Measurements from ENCODE around the gene MYOZ1.
A peak's percentile ranks its signal among the peaks of the same experiment; 100 is the strongest.
"Not testable (repeated sequence)": the region's sequence is repeated elsewhere in the genome, so short reads cannot be mapped to it uniquely, and the experiment has no call there.

Gene MYOZ1, protein sequence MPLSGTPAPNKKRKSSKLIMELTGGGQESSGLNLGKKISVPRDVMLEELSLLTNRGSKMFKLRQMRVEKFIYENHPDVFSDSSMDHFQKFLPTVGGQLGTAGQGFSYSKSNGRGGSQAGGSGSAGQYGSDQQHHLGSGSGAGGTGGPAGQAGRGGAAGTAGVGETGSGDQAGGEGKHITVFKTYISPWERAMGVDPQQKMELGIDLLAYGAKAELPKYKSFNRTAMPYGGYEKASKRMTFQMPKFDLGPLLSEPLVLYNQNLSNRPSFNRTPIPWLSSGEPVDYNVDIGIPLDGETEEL

DNA sequence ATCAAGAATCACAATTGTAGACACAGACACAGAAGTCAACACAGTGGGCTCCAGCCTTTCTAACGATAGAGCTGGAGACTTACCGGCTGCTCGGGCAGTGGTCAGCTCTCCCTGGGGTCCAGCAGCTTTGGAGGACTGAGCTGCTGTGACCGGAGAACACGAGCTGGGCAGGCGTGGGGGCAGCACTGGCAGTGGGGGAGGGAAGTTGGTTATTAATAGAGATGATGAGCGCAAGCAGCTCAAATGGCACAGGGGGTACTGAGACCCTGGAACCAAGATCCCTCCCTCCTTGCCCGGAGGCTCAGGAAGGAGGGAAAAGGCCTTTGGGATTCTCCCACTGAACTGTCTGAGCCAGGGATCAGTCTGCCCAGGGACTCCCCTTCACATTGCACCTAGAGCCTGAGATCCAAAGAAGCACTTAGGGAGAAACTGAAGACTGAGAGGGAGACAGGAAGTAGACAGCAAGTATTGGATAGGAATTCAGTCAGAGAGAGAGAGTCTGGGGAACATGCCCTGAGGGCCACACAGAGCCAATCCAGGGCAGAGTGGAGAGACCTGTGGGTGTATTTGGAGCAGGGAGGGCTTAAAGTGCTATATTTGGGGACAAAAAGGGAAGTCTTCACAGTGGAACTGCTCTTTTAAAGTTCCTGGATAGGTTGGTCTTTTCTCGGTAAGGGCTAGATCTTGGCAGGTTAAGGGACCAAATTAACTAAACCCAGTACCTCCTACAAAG is at the start of gene MYOZ1:
Gene MYOZ1, minus strand, starts transcription at position 147 of the 733 bp plus-strand sequence. CDS start 1,457 bp downstream, outside the sequence.
- no peak for DNase-seq

DNA sequence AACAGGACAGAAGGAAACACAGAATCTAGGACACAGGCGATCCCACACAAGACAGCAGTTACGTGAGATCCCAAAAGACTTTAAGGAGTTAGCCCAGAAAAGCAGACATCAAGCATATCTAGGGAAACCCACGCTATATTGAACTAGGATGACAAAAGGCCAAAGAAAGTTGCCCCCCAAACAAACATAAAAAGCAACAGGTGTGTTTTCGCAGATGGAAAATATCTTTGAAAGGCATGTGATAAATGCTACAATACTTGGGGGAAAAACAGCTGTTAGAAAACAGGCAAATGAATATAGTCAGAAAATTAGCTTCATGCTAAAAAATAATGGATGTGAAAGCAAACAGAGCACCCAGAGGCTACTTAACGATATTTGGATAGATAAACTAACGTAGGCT is 49.5 kb upstream of the MYOZ1 start:
- not testable (repeated sequence) for DNase-seq

DNA sequence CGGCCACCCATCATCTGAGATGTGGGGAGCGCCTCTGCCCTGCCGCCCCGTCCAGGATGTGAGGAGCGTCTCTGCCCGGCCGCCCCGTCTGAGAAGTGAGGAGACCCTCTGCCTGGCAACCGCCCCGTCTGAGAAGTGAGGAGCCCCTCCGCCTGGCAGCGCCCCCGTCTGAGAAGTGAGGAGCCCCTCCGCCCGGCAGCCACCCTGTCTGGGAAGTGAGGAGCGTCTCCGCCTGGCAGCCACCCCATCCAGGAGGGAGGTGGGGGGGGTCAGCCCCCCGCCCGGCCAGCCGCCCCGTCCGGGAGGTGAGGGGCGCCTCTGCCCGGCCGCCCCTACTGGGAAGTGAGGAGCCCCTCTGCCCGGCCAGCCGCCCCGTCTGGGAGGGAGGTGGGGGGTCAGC is 48.3 kb upstream of the MYOZ1 start:
- DNase-seq, result not testable (repeated sequence)

DNA sequence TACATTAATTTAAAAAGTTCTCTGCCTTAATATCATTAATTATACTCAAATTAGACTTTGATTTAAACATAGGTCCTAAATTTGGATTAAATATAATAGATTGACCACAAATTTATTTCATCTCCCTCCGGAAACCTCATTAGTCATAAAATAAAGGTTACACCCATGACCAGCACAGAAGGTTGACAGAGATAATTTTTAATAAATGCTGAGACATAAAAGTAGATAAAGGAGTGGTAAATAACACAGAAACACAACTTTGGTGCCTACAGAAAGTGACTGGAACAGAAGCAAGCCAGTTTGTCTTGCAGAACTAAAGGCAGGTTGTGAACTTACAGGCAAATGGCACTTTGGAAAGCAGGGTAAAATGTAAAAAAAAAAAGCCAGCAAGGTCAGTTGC is 46.4 kb upstream of the MYOZ1 start:
- DNase-seq, result not testable (repeated sequence)

DNA sequence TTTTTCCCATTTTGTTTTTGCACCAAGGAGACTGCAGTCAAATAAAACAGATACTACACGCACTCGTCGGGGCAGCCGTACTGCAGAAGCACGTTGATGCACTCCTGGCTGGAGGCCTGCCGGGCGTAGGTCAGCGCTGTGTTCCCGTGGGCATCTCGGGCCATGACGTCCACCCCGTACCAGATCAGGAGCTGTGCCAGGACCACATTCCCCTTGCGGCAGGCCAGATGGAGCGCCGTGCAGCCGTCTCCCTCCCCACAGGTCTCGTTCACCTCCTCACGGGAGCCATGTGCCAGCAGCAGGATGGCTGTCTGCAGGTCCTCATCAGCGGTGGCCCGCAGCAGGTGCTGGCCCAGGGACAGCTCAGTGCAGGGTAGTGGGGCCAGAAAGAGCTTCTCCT is 33.3 kb upstream of the MYOZ1 start:
- not testable (repeated sequence) for DNase-seq

DNA sequence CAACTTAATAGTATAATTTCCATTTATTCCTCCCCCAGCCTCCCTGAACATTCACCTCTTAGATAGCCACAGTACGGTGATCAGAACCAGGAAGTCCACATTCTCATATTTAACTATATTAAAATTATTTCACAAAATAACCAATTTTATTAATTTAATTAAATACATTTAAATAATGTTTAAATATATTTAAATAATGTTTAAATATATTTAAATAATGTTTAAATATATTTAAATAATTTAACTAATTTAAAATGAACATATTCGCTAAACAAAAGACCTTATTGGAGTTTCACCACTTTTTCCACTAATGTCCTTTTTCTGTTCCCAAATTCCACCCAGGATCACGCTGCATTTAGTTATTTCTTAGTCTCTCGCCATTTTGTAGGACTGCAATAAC is 27.1 kb upstream of the MYOZ1 start:
- not testable (repeated sequence) for DNase-seq

DNA sequence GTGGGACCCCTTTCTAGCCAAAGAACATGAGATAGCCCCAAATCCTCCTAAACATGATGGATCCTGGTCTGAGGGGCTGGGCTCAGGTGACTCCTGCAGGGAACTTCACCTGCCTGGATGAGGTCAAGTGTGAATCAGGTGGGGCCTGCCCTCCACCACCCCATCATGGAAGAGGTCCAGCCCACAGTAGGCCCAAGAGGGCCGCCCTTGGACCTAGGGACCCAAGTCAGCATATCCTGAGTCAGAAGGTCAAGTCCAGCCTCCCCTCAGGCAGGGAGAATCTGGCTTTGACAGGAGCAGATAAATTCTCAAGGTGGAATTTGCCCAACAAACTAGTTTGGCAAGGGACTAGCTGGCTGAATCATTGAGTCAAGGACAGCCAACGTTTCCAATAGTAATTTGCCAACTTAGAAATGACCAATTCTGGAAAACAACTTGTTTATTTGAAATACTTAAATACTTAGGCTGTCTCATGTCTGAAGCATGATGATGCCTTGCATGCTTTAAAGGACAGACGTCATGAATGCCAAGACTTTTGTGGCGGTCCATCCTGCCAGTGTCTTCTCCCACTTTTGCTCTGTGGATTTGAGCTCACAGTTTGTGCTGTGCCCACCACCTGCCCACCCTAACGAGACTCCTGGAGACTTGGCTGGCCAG is 25.0 kb upstream of the MYOZ1 start:
- not testable (repeated sequence) for DNase-seq

DNA sequence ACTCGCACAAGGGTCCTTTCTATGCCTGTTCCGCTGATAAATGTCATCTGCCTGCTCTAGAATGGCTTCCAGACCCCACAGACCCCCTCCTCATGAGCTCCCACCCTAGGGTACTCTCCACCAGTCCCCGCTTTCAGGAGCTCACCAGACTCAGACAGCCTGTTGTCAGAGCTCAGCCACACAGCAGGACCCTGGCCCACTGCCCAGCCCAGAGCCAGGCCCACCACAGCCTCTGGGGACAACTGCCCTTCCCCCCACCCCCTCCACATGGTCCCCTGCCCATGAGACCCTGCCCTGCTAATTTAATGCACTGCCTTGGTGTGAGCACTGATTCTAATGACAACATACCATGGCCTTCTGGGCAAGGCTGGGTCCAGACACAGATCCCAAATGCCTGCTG is 24.3 kb upstream of the MYOZ1 start:
- not testable (repeated sequence) for DNase-seq

DNA sequence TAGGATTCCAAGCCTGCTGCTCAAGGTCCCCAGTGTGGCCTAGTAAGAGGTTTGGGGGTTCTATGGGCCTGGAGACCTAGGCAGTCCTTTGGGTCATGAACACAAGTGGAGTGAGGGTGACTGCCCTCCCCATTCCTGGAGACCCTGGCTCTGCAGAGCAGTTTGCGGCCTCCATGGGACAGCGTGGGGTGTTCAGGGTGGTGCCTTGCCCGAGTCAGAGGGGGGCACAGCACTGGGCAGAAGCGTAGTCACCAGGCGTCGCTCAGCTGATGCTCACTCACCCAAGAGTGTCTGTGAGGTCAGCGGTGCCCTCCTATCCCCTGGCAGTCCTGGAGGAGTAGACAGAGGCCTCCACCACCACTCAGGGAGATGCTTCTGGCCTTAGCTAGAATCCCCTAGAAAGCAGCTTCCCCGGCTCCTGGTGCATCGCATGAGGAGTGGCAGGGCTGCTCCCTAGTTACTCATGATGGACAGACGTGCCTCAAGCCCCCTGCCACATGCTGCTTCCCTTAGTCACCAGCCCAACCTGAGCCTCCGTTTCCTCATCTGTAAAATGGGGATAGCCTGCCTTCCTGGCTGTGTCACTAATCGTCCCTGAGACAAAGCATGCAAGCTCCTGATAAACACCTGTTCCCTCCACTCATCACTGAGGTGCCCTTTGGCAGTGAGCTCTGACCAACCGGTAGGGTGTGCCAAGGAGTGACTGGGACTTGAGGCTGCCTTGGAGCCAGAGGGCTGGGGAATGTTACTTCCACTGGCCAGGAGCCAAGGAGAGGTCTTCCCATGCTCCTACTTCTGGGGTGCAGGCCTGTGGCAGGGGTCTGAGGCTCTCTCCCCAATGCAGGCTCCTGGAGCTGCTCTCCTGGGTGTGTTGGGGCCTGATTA is 23.1 kb upstream of the MYOZ1 start:
- not testable (repeated sequence) for DNase-seq

DNA sequence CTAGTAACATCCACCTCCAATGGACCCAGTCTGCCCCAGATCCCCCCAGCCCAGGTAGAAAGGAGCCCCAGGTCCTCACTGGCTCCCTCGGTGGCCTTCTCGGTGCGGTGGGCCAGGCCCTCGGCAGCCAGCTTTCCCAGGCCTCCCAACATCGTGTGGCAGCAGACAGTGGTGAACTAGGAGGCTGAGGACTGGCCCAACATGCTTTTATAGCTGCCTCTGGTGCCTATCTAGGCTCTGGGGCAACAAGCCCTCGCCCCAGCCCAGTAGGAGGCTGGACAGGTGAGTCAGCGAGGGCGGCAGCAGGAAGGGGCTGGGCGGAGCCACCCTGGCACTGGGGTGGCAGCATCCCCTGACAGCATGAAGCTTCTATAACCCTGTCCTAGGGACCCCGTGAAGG is 22.3 kb upstream of the MYOZ1 start:
- not testable (repeated sequence) for DNase-seq

DNA sequence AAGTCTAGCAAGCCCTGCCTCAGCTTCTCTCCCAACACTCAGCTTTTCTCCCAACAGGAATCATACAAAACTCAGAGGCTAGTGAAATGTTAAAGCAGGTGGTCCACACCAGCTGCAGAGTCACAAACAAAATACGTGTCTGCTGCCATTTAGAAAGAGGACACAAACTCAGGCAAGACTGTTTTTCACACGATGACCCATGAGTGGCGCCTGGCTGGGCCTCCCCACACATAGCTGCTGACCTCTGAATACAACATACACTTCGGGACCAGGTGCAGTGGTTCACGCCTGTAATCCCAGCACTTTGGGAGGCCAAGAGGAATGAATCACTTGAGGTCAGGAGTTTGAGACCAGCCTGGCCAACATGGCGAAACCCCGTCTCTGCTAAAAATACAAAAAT is 21.4 kb upstream of the MYOZ1 start:
- not testable (repeated sequence) for DNase-seq

DNA sequence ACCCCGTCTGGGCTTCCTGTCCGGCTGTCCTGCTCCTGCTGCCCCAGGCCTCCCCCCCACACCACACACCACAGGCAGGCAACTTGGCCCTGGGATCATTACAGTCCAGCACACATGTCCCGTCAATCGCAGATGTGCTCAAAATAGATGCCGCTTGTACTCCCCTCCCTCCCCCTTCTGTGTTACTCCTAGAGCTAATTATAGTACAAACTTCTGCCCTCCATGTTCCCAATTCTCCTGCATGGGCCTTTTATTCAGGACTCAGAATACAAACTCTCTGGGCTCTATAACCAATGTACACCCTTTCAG is 14.7 kb upstream of the MYOZ1 start, which contains the start of gene SYNPO2L:
Gene SYNPO2L, minus strand, starts transcription at position 40 of the 309 bp plus-strand sequence. CDS start 107 bp downstream, outside the sequence.
- no peak for DNase-seq

DNA sequence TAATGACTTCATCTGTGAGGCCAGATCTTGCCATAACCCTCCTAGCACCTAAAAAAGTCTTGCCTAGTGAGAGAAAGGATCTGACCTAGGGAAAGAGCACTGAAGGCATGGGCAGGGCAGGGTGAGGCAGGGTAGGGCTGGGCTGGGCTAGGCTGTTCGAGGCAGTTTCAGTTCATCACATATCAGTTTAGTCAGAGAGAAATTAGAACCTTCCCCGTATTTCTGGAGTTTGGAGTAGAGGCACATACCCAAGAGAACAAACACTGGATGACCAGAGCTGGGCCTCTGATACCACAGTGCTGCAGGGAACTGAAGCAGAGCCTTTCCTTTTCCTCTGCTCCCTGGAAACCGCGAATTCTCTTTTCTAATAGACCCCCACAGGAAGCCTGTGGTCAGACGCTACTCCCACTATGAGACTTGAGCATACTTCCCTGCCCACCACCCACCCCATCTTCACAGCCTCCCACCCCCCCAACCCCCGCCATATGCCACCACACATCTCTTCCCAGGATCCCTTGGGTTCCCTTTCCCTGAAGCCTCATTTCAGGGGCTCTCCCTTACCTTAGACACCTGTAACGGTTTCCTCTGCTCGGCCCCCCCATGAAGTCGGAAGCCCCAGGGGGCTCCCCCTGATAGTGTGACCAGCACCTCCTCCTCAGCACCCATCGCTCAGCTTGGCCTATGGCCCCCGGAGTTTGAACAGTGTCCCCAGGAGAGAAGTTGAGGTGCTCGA is 14.1 kb upstream of the MYOZ1 start:
- DNase-seq, result no peak

DNA sequence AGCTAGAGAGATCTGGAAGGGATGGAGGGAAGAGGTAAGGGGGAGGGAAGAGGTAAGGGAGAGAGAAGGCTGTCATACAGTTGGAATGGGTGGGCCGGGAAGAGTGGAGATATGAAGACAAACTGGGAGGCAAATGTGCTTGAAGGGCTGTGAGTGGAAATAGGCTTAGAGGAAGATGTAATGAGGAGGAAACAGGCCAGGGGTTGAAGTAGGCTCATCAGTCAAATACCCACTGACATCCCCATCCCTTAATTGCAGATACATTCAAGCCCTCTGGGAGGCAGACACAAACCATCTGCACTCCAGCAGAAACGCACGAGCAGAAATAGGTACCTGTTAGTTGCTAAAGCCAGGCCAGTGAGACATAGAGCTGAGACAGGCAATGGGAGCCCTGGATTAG is 12.4 kb upstream of the MYOZ1 start:
- peak; percentile 19 for DNase-seq

DNA sequence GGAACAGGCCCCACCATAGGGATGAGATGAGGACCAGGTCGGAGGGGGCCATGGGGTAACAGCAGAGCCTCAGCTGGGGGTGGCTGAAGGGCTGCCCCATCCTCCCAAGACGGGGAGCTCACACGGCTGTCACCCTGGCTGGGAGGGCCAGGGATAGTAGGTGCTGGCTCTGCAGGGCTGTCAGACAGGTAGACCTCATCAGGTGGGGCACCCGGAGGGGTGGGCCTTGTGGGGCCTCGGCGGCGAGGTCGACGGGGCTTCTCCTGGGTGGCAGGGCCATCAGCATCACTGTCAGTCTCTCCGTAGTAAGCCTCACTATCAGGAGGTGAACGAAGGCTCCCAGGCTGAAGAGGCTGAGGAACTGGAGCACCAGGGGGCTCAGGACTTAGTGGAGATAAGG is 11.9 kb upstream of the MYOZ1 start:
- DNase-seq, result no peak

DNA sequence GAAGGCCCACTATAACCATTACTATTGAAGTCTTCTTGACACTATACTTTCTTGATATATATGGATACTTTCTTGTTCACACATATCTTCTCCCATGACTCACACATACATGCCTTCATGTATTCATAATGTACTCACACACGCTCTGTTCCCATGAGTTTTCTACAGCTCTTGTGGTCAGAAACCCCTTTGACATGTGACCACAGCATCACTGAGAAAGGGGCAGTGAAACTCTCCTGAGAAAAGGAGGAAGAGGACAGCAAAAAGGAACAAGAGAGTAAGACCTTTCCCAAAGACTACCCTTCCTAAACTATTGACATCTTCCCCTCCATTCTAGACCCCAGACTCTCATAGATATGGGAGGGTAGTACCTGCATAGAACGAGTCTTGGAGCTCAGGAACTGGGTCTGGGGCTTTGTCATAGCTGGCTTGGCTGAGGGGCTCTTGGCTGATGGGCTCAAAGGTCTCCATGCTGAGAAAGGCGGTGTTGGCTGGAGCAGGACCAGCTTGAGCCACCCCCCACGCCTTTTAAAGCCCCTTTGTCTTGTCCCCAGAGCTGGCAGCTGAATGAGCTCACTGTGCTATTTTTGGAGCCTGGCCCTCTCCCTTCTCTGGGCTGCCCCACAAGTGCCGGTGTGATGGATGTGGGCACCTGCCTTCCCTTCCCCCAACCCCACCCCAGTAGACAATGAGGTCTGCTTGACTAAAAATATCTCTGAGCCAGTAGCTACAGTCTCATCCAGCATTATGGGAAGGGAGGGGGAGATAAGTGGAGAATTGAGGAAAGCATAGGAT is 9.5 kb upstream of the MYOZ1 start:
- no peak for DNase-seq

DNA sequence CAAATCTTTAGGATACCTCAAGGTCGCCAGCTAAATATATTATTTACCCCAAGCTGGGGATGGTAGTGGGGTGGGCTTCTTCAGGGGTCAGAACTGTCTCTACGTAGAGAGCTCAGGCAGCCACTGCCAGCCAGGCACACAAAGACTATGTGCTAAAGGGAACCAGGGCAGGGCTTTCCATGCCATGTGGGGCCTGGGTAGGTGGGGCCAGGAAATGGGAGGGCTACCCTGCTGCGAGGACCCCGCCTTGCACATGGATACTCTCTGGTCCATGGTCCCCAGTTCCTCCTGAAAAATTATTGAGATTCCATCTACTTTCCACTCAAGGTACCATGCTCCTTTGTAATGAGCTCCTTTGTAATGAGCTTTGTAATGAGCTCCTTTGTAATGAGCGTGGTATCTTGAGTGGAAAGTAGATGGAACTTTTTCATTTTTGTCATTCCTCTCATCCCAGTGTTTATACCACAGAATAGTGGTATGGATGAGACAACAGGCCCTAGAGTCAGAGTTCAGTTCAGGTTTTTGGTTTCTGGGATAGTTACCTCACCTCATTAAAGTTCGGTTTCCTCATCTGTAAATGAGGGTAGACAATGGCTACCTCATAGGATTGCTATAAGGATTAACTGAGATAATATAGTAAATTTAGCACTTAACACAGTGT is 8.7 kb upstream of the MYOZ1 start:
- DNase-seq, result no peak

DNA sequence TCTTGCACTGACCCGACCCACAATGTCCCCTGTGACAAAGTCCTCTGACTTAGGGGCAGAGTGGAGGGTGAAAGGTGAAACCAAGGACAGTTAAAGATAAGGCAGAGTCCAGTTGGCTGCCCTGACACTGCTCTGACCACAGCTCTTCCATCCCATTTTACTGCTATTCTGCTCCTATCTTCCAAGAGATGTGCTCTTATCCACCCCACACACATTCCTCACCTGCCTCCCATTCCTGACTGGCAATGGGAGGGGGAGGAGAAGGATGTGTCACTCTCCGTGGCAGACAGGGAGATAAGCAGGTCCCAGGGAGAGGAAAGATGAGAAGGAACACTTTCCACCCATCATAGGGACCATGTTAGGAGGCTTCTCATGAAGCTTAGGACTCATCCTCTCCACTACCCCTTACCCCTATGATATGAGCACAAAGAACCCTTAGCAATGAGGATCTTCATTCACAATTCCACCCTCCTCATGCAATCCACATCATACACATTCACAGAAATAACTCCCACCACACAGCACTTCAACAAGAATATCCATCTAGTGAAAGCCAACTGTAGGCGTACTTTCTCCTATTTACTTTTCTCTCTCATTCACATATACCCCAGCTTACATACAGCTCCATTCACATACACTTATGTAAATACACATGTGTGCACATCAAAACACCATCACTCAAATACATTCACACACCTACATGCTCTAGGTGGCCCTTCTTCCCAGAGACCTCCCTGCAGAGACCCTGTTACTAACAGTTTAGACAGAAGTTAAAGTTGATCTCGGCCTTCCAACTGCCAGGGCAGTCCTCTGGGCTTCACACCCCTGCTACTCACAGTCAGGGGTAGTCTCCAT is 7.9 kb upstream of the MYOZ1 start:
- no peak for DNase-seq

DNA sequence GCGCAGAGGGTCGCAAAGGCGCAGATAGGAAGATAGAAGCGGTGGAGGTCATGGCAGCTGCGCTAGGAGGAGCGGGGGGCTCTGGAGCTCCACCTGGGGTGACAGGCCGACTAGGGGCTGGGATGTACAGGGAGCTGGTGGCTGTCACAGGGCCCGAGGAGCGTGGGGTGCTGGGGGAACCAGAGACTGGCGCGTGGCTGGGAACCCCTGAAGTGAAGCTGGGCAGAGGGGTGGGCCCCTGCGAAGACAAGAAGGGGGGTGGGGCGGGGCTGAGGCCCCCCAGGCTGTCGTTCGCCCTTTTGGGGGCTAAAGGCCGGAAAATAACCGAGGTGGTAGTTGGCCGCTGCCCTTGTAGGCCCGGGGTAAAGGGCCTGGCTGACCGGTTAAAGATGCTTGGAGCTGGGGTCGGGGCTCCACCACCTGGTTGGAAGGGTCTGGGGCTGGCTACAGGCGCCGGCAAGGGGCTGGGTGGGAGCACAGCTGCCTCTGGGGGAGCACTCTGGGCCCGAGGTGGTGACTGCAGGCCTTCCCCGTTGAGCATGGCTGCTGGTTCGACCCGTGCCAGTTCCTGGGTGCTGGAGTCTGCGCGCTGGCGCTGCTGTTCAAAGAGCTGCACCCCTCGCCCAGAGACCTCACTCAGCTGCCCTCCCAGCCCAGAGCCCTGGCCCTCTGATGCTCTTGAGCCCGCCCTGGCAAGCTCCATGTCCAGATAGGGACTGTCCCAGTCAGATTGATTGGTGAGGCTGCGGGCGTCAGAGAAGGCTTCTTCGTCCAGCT is 6.8 kb upstream of the MYOZ1 start:
- no peak for DNase-seq
